HG03342 (cell line): ENCODE measurements around the gene DAAM1.

Source experiments
- ATAC-seq: cut with Tn5 transposase; IDR thresholded peaks from one replicate; pipeline ENCODE4 v1.9.1; 2021; ENCODE audit warnings: mild to moderate bottlenecking, moderate library complexity; ENCODE audit not compliant: unreplicated experiment

DAAM1 gene

GRCh38 chr14:59215757-59216156 lies 27.3 kb downstream of the DAAM1 start:
- ATAC-seq, result no peak

- no peak for ATAC-seq
Measured at GRCh38 chr14:59217011-59217410, 28.5 kb downstream of the DAAM1 start.

- ATAC-seq, result no peak
Measured at GRCh38 chr14:59221568-59221967, 33.1 kb downstream of the DAAM1 start.

GRCh38 chr14:59224341-59224740 lies 35.9 kb downstream of the DAAM1 start:
- ATAC-seq, result no peak

GRCh38 chr14:59225281-59225680 lies 36.8 kb downstream of the DAAM1 start:
- ATAC-seq, result no peak

- no peak for ATAC-seq
Measured at GRCh38 chr14:59228421-59228820, 40.0 kb downstream of the DAAM1 start.

GRCh38 chr14:59229653-59230406 lies 41.4 kb downstream of the DAAM1 start:
- ATAC-seq, result no peak

GRCh38 chr14:59236195-59236594 lies 47.7 kb downstream of the DAAM1 start:
- no peak for ATAC-seq

GRCh38 chr14:59238216-59238615 lies 49.7 kb downstream of the DAAM1 start:
- ATAC-seq, result no peak

GRCh38 chr14:59239022-59239421 lies 50.6 kb downstream of the DAAM1 start:
- no peak for ATAC-seq

GRCh38 chr14:59240356-59240755 lies 51.9 kb downstream of the DAAM1 start:
- peak; percentile 90 for ATAC-seq

- no peak for ATAC-seq
Measured at GRCh38 chr14:59241121-59241520, 52.7 kb downstream of the DAAM1 start.

GRCh38 chr14:59243174-59243573 lies 54.7 kb downstream of the DAAM1 start:
- no peak for ATAC-seq

- ATAC-seq, result no peak
Measured at GRCh38 chr14:59244581-59244980, 56.1 kb downstream of the DAAM1 start.

GRCh38 chr14:59245809-59246295 lies 57.4 kb downstream of the DAAM1 start:
- ATAC-seq, result peak; percentile 78

GRCh38 chr14:59246566-59246965 lies 58.1 kb downstream of the DAAM1 start:
- ATAC-seq, result no peak

GRCh38 chr14:59247801-59248584 lies 59.5 kb downstream of the DAAM1 start:
- ATAC-seq, result no peak

- ATAC-seq, result no peak
Measured at GRCh38 chr14:59249029-59249428, 60.6 kb downstream of the DAAM1 start.

GRCh38 chr14:59251811-59252771 lies 63.6 kb downstream of the DAAM1 start:
- ATAC-seq, result no peak

GRCh38 chr14:59252772-59253500 lies 64.5 kb downstream of the DAAM1 start:
- ATAC-seq, result no peak
